H9 (cell line): ENCODE data around the gene COL19A1. TPM values are rescaled to one million over a fixed set of nuclear protein-coding genes. Genes with fewer than 3 reads are reported as not detected.

ENCODE experiments used
- DNase-seq: peaks from one replicate; pipeline ENCODE4 v3.0.0-alpha.2; 2017
- H2AFZ ChIP-seq: one replicate; pipeline ENCODE4 v1.6.1; 2013; ENCODE audit warnings: mild to moderate bottlenecking, low read length, control low read depth, moderate library complexity
- H2AK5ac ChIP-seq: 2 replicates; pipeline ENCODE4 v1.6.1; 2013; ENCODE audit warnings: low read length, control low read depth, mixed read lengths; ENCODE audit not compliant: insufficient read length
- H2BK120ac ChIP-seq: one replicate; pipeline ENCODE4 v1.6.1; 2013; ENCODE audit warnings: low read depth, mild to moderate bottlenecking, low read length, control low read depth, inconsistent platforms; ENCODE audit not compliant: poor library complexity, severe bottlenecking
- H2BK12ac ChIP-seq: 2 replicates; pipeline ENCODE4 v1.6.1; 2013; ENCODE audit warnings: low read length, control low read depth, mixed read lengths, low read depth; ENCODE audit not compliant: insufficient read length
- H2BK15ac ChIP-seq: 2 replicates; pipeline ENCODE4 v1.6.1; 2013; ENCODE audit warnings: low read depth, low read length, control low read depth
- H2BK20ac ChIP-seq: one replicate; pipeline ENCODE4 v1.6.1; 2013; ENCODE audit warnings: low read depth, mild to moderate bottlenecking, low read length, control low read depth, inconsistent platforms; ENCODE audit not compliant: poor library complexity, severe bottlenecking
- H2BK5ac ChIP-seq: 2 replicates; pipeline ENCODE4 v1.6.1; 2013; ENCODE audit warnings: low read length, control low read depth, mixed read lengths; ENCODE audit not compliant: insufficient read length
- H3K14ac ChIP-seq: 2 replicates; pipeline ENCODE4 v1.6.1; 2013; ENCODE audit warnings: low read length, control low read depth; ENCODE audit not compliant: insufficient read depth
- H3K18ac ChIP-seq: 2 replicates; pipeline ENCODE4 v1.6.1; 2013; ENCODE audit warnings: low read depth, mild to moderate bottlenecking, mixed read lengths, low read length, control low read depth; ENCODE audit not compliant: insufficient read length
- H3K23ac ChIP-seq: 2 replicates; pipeline ENCODE4 v1.6.1; 2013; ENCODE audit warnings: low read length, control low read depth, mixed read lengths, low read depth; ENCODE audit not compliant: insufficient read length
- H3K23me2 ChIP-seq: 2 replicates; pipeline ENCODE4 v1.6.1; 2013; ENCODE audit warnings: low read depth, mild to moderate bottlenecking, mixed read lengths, low read length, control low read depth; ENCODE audit not compliant: insufficient read length, poor library complexity, severe bottlenecking
- H3K27ac ChIP-seq: 2 replicates; pipeline ENCODE4 v1.5.1; 2013; ENCODE audit warnings: low read length, control low read depth, mixed read lengths, low read depth; ENCODE audit not compliant: insufficient read length
- H3K27me3 ChIP-seq: 2 replicates; pipeline ENCODE4 v1.6.1; 2013; ENCODE audit warnings: low read length, control low read depth, inconsistent platforms; ENCODE audit not compliant: insufficient read depth
- H3K4ac ChIP-seq: 2 replicates; pipeline ENCODE4 v1.6.1; 2013; ENCODE audit warnings: low read depth, mild to moderate bottlenecking, control low read depth, inconsistent platforms, low read length, moderate library complexity
- H3K4me1 ChIP-seq: 2 replicates; pipeline ENCODE4 v1.6.1; 2013; ENCODE audit warnings: low read length, control low read depth, inconsistent platforms; ENCODE audit not compliant: insufficient read depth
- H3K4me2 ChIP-seq: 2 replicates; pipeline ENCODE4 v1.6.1; 2013; ENCODE audit warnings: low read length, control low read depth, mixed read lengths; ENCODE audit not compliant: insufficient read length, insufficient read depth
- H3K56ac ChIP-seq: 2 replicates; pipeline ENCODE4 v1.6.1; 2013; ENCODE audit warnings: low read depth, mild to moderate bottlenecking, mixed read lengths, low read length, control low read depth; ENCODE audit not compliant: insufficient read length
- H3K79me1 ChIP-seq: 2 replicates; pipeline ENCODE4 v1.6.1; 2013; ENCODE audit warnings: low read depth, mild to moderate bottlenecking, moderate library complexity, low read length, control low read depth, inconsistent platforms; ENCODE audit not compliant: insufficient read depth, poor library complexity, severe bottlenecking
- H3K79me2 ChIP-seq: 2 replicates; pipeline ENCODE4 v1.6.1; 2013; ENCODE audit warnings: low read length, control low read depth, inconsistent platforms; ENCODE audit not compliant: insufficient read depth
- H3K9ac ChIP-seq: 2 replicates; pipeline ENCODE4 v1.6.1; 2013; ENCODE audit warnings: low read length, control low read depth, mixed read lengths; ENCODE audit not compliant: insufficient read length; ENCODE audit errors: extremely low read depth
- H3K9me3 ChIP-seq: one replicate; pipeline ENCODE4 v1.6.1; 2013; ENCODE audit warnings: low read depth, low read length, inconsistent platforms; ENCODE audit not compliant: control insufficient read depth
- H3T11ph ChIP-seq: one replicate; pipeline ENCODE4 v1.6.1; 2013; ENCODE audit warnings: mild to moderate bottlenecking, low read length, control low read depth, inconsistent platforms
- H4K20me1 ChIP-seq: one replicate; pipeline ENCODE4 v1.6.1; 2013; ENCODE audit not compliant: control insufficient read depth, insufficient read length, insufficient read depth
- H4K5ac ChIP-seq: 2 replicates; pipeline ENCODE4 v1.6.1; 2013; ENCODE audit warnings: low read depth, mild to moderate bottlenecking, mixed read lengths, low read length, control low read depth; ENCODE audit not compliant: insufficient read length
- H4K8ac ChIP-seq: replicated peaks from 2 replicates; pipeline ENCODE4 v1.6.1; 2013; ENCODE audit warnings: low read length, control low read depth, mixed read lengths, low read depth; ENCODE audit not compliant: insufficient read length
- H4K91ac ChIP-seq: 2 replicates; pipeline ENCODE4 v1.6.1; 2013; ENCODE audit warnings: low read depth, mild to moderate bottlenecking, moderate library complexity, mixed read lengths, low read length, control low read depth; ENCODE audit not compliant: insufficient read length
- H3K27ac Mint-ChIP-seq, 3 experiments: 2 replicates in 2 of 3; 3 replicates in 1 of 3; pipeline ENCODE4 v1.8.0; 2020 to 2021; ENCODE audit warnings: mixed read lengths in 3 of 3, mild to moderate bottlenecking in 1 of 3, moderate library complexity in 1 of 3
- H3K27me3 Mint-ChIP-seq: 2 replicates; pipeline ENCODE4 v1.8.0; 2021; ENCODE audit warnings: low read depth, mild to moderate bottlenecking, moderate library complexity, mixed read lengths
- H3K36me3 Mint-ChIP-seq, 3 experiments: 2 replicates in 2 of 3; 3 replicates in 1 of 3; pipeline ENCODE4 v1.8.0; 2020 to 2021; ENCODE audit warnings: low read depth in 3 of 3, mixed read lengths in 3 of 3; ENCODE audit not compliant: insufficient read depth in 1 of 3
- H3K4me1 Mint-ChIP-seq, 2 experiments: 2 replicates each; pipeline ENCODE4 v1.8.0; 2020; ENCODE audit warnings: mixed read lengths in 2 of 2
- H3K4me3 Mint-ChIP-seq, 2 experiments: 2 replicates in 1 of 2; 3 replicates in 1 of 2; pipeline ENCODE4 v1.8.0; 2020 to 2021; ENCODE audit warnings: mild to moderate bottlenecking in 2 of 2, mixed read lengths in 2 of 2, moderate library complexity in 1 of 2
- H3K9me3 Mint-ChIP-seq, 2 experiments: 2 replicates in 1 of 2; 3 replicates in 1 of 2; pipeline ENCODE4 v1.8.0; 2020; ENCODE audit warnings: mild to moderate bottlenecking in 2 of 2, mixed read lengths in 2 of 2, moderate library complexity in 1 of 2
- CTCF ChIP-seq: fragments of 200-600 bp; sonication (generic); conservative IDR thresholded peaks from 3 replicates; pipeline ENCODE4 v1.8.0; 2021; ENCODE audit warnings: antibody characterized with exemption, mild to moderate bottlenecking
- WGBS: extraction: QIAGEN DNeasy Blood & Tissue Kit; methylation state at CpG from one replicate; pipeline ENCODE4 v1.1.7; 2013; ENCODE audit warnings: missing lambda C conversion rate, low lambda C conversion rate, mixed read lengths; ENCODE audit not compliant: insufficient read length; ENCODE audit errors: extremely low coverage; 5-methylcytosine and 5-hydroxymethylcytosine counted together
- total RNA-seq: library from RNA; stranded (reverse); gene quantifications from 2 replicates; pipeline ENCODE4 v1.2.1, GENCODE V29; 2021

The COL19A1 gene
- total RNA-seq, 1 experiment from 2014 or later, result not detected

GRCh38 chr6:69987550-69987949 lies 121.2 kb downstream of the COL19A1 start:
- Histone ChIP-seq H2AFZ (no peak overlapping the region), H3K4me1 (no peaks in the 10 kb centered on the region), H3K9ac (no peak overlapping the region), H3K9me3 (no peaks in the 10 kb centered on the region), H3K56ac (no peak overlapping the region), H2BK20ac (no peak overlapping the region), H4K8ac (no peak overlapping the region), H2BK12ac (no peak overlapping the region), H2AK5ac (no peak overlapping the region), H3K4me2 (no peak overlapping the region), H3K23ac (no peak overlapping the region), H3K23me2 (no peaks in the 10 kb centered on the region), H2BK5ac (no peak overlapping the region), H3K79me1 (no peaks in the 10 kb centered on the region), H4K91ac (no peak overlapping the region), H2BK120ac (no peak overlapping the region), H3T11ph (no peak overlapping the region), H4K5ac (no peak overlapping the region), H3K4ac (no peak overlapping the region), H3K27ac (no peak overlapping the region), H2BK15ac (no peak overlapping the region), H3K79me2 (no peaks in the 10 kb centered on the region), H4K20me1 (no peaks in the 10 kb centered on the region), H3K14ac (no peak overlapping the region), H3K18ac (no peak overlapping the region), H3K27me3 (no peaks in the 10 kb centered on the region)
- Mint-ChIP-seq H3K9me3 (0 out of 5 replicates have a peak, but pooled peaks cover 0 to 2% of the 10 kb centered on the region in 2 experiments), H3K27me3 (no peaks in the 10 kb centered on the region), H3K36me3 (no peaks in the 10 kb centered on the region), H3K4me3 (no peak overlapping the region), H3K4me1 (0 out of 4 replicates have a peak, but pooled peaks cover 2 to 4% of the 10 kb centered on the region in 2 experiments), H3K27ac (no peak overlapping the region)
- DNase-seq, result no peak
- no peak for TF ChIP-seq CTCF
- WGBS, result no CpG with 5 or more reads among the region's 2 CpGs
